Measurements from ENCODE around the gene BMP8A. TPM values are rescaled to one million over a fixed set of nuclear protein-coding genes. Genes with fewer than 3 reads are reported as not detected.

BMP8A gene
- total and polyA plus RNA-seq, 2 of the 8 experiments (the other 6 are each of a cell fraction or from before 2014, with no cell fraction given): 0.38 to 0.43 TPM

DNA sequence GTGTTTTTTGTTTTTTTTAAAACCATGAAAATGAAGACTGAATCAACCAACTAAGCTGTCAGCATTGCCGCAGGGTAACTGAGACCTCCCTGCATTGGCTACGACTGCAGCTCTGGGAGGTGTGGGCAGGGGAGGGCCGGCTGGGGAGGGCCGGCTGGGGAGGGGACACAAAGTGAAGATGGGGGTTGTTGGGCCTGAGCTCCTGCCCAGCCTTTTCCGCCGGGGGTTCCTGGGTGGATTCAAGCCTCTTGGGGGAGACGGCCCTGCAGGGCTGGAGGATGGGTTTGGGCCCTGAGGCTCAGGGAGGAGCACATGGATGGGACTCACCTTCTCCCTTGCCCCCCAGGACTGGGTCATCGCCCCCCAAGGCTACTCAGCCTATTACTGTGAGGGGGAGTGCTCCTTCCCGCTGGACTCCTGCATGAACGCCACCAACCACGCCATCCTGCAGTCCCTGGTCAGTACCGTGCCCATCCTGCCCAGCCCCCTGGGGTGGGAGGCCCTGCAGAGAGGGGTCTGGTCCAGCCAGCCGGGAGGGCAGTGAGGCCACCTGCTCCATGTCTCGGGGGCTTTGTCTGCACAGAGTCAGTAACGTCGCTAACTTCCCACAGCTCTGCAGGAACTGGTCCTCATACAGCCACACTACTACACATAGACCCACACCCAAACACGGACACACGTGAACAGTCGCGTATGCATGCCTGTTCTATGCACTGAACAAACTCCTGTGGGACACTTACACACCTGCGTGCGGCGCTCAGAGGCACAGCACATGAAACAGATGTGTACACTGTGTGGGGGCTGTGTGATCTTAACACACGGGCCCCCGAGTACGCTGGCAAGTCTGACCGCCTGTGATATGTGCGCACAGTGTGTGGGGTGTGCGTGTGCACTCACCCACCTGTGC, 31.5 kb downstream of the BMP8A start (continued):
- no peak for TF ChIP-seq RAD21 (IDR thresholded peaks at IDR 0.05 in 1 of 2, conservative IDR thresholded peaks at IDR 0.05 in 1 of 2; ENCODE audit: low read depth in 2 of 2, low read length in 2 of 2)

All from H1 (cell line).